Occipital lobe (tissue), 2 donors: ENCODE measurements around the gene PTPRN2. TPM values are rescaled to one million over a fixed set of nuclear protein-coding genes. Genes with fewer than 3 reads are reported as not detected.
"Not testable (repeated sequence)": the region's sequence is repeated elsewhere in the genome, so short reads cannot be mapped to it uniquely, and the experiment has no call there.

Experiments used
- DNase-seq: peaks from one replicate; lab custom pipeline; 2025; lab: John Stamatoyannopoulos, UW
- total RNA-seq: library from RNA; depleted of rRNA; stranded (reverse); fragments of >200 nt; gene quantifications from one replicate; pipeline ENCODE4 v1.2.3, GENCODE V29; 2014

PTPRN2 gene
- total RNA-seq, 1 donor from 2014 or later, result 62.2 TPM

DNA sequence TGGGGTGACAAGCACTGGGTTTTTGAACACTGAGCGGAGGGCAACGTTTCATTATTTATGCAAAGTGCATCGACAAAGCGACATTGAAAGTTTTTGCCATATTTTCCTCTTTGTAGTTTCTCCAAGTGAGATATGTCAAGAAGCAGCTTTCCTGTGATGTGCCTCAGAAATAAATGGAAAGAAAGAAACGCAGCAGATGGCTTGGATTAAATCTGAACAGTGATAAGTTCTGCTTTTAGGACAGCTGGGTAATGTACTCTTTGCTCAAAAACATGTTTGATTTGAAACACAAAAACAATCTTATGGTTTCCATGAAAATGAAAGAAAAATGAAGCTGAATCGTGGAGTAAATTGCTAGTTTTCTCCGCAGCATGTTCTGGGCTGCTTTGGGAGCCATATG, 166.3 kb downstream of the PTPRN2 start:
- no peak for DNase-seq

DNA sequence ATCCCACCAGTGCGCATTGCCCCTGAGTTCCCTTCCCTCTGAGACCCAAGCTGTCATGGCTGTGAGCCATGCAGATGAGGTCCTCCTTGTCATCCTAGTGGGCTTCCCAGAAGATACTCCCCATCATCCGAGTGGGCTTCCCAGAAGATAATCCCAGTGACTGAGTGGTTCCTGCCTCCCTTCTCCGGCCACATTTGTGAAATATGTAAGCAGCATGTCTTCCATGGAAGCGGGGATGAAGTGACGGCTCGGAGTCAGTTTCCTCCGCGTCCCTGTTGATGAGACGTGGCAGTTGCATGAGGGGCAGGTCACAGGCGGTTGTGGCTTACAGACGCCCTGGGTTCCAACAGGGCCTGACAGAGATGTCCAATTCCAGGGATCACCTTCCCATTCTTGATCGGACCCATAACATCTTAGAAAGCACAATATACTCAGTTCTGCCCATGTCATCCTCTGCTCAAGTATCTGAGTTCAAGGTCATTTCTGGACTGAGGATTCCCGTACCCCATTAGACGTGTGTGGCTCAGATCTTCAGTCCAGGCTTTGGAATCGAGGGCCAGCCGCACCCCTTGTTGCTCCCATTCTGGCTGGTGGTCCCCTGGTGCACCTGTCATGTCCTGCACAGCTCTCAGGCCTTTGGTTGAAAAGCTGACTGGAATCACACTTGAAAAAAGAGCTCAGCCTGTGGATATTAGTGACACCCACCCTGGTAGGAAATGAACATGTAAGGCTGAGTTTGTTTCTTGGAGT, 166.9 kb downstream of the PTPRN2 start:
- DNase-seq, result no peak

- no peak for DNase-seq
Measured at GRCh38 chr7:158419238-158419785, 168.3 kb downstream of the PTPRN2 start.

- not testable (repeated sequence) for DNase-seq
Measured at GRCh38 chr7:158418395-158418794, 169.2 kb downstream of the PTPRN2 start.

DNA sequence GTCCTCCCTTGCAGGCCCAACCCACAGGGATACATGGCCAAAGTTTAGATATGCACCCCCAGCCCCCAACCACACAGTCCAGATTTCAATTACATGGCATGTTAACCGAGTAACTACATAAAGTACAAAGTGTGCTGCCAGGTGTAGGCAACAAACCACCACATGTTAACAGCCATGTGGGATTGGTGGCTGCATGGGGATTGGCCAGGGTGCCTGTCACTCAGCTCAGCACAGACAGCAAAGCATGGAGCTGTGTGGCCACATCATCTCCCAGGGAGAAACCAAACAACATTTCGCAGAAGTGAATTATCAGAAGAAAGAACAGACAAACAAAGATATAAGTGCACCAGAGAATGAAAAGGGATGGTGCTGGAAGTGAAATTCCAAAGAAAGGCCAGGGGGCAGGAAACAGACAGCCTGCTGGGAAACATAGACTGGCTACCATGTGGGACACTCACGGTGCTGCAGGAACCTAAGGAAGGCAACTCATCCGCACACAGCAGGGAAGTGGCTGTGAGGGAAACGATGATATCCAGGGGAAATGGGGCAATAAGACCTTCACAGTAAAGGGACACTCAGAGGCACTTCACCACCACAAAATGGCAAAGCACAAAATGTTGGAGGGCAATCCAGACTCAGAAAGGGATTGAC, 171.2 kb downstream of the PTPRN2 start:
- DNase-seq, result no peak

DNA sequence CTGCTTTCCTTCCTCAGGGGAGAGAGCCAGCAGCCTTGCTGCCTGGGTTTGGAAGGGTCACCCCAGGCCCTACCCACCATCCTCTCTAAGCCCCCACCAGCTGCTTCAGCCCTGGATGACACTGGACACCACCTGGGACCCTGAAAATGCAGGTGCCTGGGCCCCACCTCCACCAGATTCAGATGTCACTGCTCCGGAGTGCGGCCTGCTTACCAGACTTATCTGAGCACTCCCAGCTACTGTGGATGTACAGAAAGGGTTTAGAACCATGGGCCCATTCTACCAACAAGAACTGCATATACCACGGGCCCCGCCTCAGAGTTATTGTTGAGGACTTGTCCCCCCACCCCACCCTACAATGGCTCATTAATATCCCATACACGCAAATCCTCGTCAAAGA, 172.3 kb downstream of the PTPRN2 start:
- no peak for DNase-seq

GRCh38 chr7:158414486-158414961, 173.1 kb downstream of the PTPRN2 start:
- peak; percentile 88 for DNase-seq

GRCh38 chr7:158414002-158414401, 173.6 kb downstream of the PTPRN2 start:
- DNase-seq, result no peak

- DNase-seq, result no peak
Measured at GRCh38 chr7:158411232-158411950, 176.2 kb downstream of the PTPRN2 start.

- no peak for DNase-seq
Measured at GRCh38 chr7:158410720-158411119, 176.9 kb downstream of the PTPRN2 start.

- no peak for DNase-seq
Measured at GRCh38 chr7:158409816-158410330, 177.8 kb downstream of the PTPRN2 start.

- no peak for DNase-seq
Measured at GRCh38 chr7:158409120-158409519, 178.5 kb downstream of the PTPRN2 start.

DNA sequence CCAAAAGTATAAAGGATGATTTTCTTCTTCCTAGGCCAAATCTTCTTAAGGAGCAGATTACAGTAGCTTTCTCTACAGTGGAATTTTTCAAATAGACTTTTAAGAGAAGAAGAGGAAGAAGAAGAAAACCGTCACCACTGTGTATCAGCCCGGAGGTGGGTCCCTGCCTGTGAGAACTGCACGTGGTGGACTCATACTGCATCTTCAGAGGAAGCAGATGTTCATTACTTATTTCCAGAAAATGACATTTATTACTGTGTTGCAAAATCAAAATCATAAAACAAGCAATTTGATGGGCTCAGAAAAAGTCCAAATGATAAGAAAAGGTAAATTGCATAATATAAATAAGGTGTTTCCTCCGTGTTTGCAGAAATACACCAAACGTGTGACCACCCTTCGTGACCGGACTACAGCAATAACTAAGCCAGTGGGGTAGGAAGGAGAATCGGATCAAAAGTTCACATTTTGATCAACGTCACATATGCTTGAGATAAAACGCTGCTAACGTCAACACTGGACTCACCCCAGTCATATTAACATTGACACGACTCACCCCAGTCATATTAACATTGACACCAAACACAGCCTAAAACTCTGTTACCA, 179.2 kb downstream of the PTPRN2 start:
- DNase-seq, result no peak

- DNase-seq, result no peak
Measured at GRCh38 chr7:158407581-158408317, 179.9 kb downstream of the PTPRN2 start.

- DNase-seq, result no peak
Measured at GRCh38 chr7:158406801-158407200, 180.8 kb downstream of the PTPRN2 start.

DNA sequence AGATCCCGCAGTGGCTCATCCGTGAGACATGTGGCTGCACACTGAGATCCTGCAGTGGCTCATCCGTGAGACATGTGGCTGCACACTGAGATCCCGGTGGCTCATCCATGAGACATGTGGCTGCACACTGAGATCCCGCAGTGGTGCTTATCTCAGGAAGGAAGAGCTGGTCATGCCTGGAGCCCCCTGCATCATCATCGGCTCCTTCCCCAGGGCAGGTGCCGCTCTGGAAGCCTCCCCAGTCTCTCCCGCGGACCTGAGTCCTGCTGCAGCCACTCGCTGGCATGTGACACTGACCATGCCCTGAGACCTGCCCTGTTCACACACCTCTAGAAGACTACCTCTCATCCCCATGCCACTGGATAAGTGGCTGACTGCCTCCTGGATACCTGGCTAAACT, 181.3 kb downstream of the PTPRN2 start:
- no peak for DNase-seq

- not testable (repeated sequence) for DNase-seq
Measured at GRCh38 chr7:158405771-158406170, 181.9 kb downstream of the PTPRN2 start.

GRCh38 chr7:158405324-158405723, 182.3 kb downstream of the PTPRN2 start:
- no peak for DNase-seq

GRCh38 chr7:158404031-158404761, 183.4 kb downstream of the PTPRN2 start:
- DNase-seq, result no peak
